Measurements from ENCODE around the gene RNF4. TPM values are rescaled to one million over a fixed set of nuclear protein-coding genes. Genes with fewer than 3 reads are reported as not detected.

The RNF4 gene
- total and polyA plus RNA-seq, 10 of the 15 experiments (the other 5 are each of a cell fraction or from before 2014, with no cell fraction given): 34.9 to 145 (median 76.1) TPM

- no peak for DNase-seq (ENCODE audit: low read depth, low spot score)
- POLR2A ChIA-PET: interaction anchor here (0.8 to 1.6 kb wide), 5 partner anchors 9 to 29 kb away, joined by 3 to 9 read pairs (median 5); partner anchors contain the start of gene RNF4
- TF ChIP-seq ATF7 (IDR thresholded peaks at IDR 0.05; ENCODE audit: low read depth) (0 out of 2 replicates have a peak, but pooled peaks have one; percentile 21), HSF1 (IDR thresholded peaks at IDR 0.05; ENCODE audit: low read depth, low read length) (no peak), SUZ12 (IDR thresholded peaks at IDR 0.05; ENCODE audit: unreplicated experiment) (no peak), TBL1XR1 (IDR thresholded peaks at IDR 0.05; ENCODE audit: low read depth, low read length) (no peak), FOXK2 (IDR thresholded peaks at IDR 0.05) (peak; percentile 42; the same call in 1 of the 2 replicates)
- TF ChIP-seq, protein P1, sequence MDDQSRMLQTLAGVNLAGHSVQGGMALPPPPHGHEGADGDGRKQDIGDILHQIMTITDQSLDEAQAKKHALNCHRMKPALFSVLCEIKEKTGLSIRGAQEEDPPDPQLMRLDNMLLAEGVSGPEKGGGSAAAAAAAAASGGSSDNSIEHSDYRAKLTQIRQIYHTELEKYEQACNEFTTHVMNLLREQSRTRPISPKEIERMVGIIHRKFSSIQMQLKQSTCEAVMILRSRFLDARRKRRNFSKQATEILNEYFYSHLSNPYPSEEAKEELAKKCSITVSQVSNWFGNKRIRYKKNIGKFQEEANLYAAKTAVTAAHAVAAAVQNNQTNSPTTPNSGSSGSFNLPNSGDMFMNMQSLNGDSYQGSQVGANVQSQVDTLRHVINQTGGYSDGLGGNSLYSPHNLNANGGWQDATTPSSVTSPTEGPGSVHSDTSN (IDR thresholded peaks at IDR 0.05; ENCODE audit: insufficient replicate concordance, low read depth, low read length): no peak
- WGBS (ENCODE audit: insufficient coverage, insufficient replicate concordance, low lambda C conversion rate, missing lambda C conversion rate): 73% methylated on average over 4 of the region's 4 CpGs
- Histone ChIP-seq H3K4me3 (peak overlapping the region; percentile 32; the same call in 1 of the 2 replicates), H3K79me2 (ENCODE audit: control insufficient read depth, insufficient read depth, low read length) (peaks cover 39% of the 10 kb centered on the region), H2AFZ (ENCODE audit: control insufficient read depth, low read depth, low read length) (no peak overlapping the region), H3K27ac (ENCODE audit: control insufficient read depth, insufficient read depth) (peak overlapping the region; percentile 56), H3K36me3 (ENCODE audit: control insufficient read depth in 2 of 2, insufficient read depth in 2 of 2, low read length in 1 of 2) (peaks cover 39 to 64% of the 10 kb centered on the region in 2 experiments), H3K9ac (ENCODE audit: control insufficient read depth, insufficient read depth, low read length) (no peak overlapping the region), H4K20me1 (ENCODE audit: control insufficient read depth, insufficient read depth) (peaks cover 15% of the 10 kb centered on the region), H3K27me3 (replicated peaks in 1 of 2; ENCODE audit: control insufficient read depth in 2 of 2, insufficient read depth in 2 of 2, low read length in 1 of 2) (no peaks in the 10 kb centered on the region), H3K4me2 (ENCODE audit: control insufficient read depth, insufficient read depth) (peak overlapping the region; percentile 62), H3K9me3 (replicated peaks; ENCODE audit: control insufficient read depth, insufficient read depth, low read length) (no peaks in the 10 kb centered on the region; the same call in 2 of the 3 replicates), H3K4me1 (ENCODE audit: control insufficient read depth, insufficient read depth, low read length) (peaks cover 30% of the 10 kb centered on the region)
- CTCF ChIA-PET: interaction anchor here (0.6 to 1.0 kb wide), 2 partner anchors 250 to 277 kb away, joined by 3 read pairs; no protein-coding TSS in a partner anchor
- SMC1A ChIA-PET (ENCODE audit: uncharacterized antibody, unreplicated experiment): interaction anchor here (0.6 to 3.0 kb wide), 6 partner anchors 14 to 204 kb away, joined by 3 to 16 read pairs (median 4); partner anchors contain the start of gene RNF4
- RAD21 ChIA-PET (ENCODE audit: unreplicated experiment): interaction anchor here (3.8 kb wide), 1 partner anchor 13 kb away, joined by 51 read pairs; no protein-coding TSS in a partner anchor
- intact Hi-C loops (cut with micrococcal nuclease; ENCODE audit: unreplicated experiment): no loop called here
- FAIRE-seq: no peak
- no TSS peak for BruUV-seq (replicated peaks)
- ATAC-seq: peak; percentile 56
- in situ Hi-C loops (cut with MboI): no loop called here
Measured at GRCh38 chr4:2497324-2497723, 28.4 kb downstream of the RNF4 start.

All from GM12878 (cell line).